Stimulated activated CD8-positive, alpha-beta memory T cell treated with anti-CD3 and anti-CD28 coated beads, Interleukin-7, amount 100 ng/mL, for 1 hour (primary cell): ENCODE data around the gene CLEC18B.
"Not testable (repeated sequence)": the region's sequence is repeated elsewhere in the genome, so short reads cannot be mapped to it uniquely, and the experiment has no call there.

ENCODE experiments used
- DNase-seq, 2 donors: peaks; one replicate each; pipeline ENCODE4 v3.0.0-alpha.2; 2020; ENCODE audit warnings: low read depth in 2 of 2

Gene CLEC18B

GRCh38 chr16:74420612-74421481, at the start of gene CLEC18B:
TSS of gene CLEC18B (minus strand) at chr16:74421478. CDS start at chr16:74421270, 208 bp downstream.
- not testable (repeated sequence) for DNase-seq

DNA sequence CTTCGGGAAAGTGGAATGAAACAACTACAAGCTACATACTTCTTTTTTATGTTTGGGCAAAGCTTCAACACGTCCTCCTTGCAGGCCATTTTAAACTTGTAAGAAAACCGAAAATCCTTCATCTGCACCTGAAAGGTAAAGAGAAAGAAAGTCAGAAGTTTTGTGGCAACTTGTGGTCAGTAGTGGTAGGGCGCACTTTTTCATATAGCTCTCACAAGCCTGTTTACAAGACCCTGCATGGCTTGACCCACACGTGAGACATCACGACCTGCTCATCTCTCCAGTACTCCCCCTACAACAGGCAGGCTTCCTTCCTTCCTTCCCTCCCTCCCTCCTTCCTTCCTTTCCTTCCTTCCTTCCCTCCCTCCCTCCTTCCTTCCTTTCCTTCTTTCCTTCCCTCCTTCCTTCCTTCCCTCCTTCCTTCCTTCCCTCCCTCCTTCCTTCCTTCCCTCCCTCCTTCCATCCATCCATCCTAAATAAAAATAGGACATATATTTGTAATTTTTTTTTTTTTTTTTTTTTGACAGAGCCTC, 48.7 kb upstream of the CLEC18B start:
- no peak for DNase-seq

GRCh38 chr16:74468807-74469525, 47.7 kb upstream of the CLEC18B start:
- no peak for DNase-seq

DNA sequence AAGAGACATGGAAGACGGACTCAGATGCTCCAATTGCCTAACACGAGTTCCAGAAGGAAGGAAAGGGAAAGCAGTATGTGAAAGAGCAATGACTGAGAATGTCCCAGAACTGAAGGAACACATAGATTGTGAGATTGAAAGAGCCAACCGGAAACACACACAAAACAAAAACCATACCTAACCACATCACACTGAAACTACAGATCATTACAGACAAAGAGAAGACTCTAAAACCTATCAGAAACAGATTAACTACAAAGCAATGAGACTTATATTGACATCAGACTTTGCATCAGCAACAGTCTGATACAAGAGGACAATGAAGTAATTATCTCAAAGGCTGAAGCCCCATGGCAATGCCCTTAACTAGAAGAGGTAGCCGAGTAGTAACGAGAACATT, 45.6 kb upstream of the CLEC18B start:
- DNase-seq: no peak

GRCh38 chr16:74465851-74466685, 44.8 kb upstream of the CLEC18B start:
- no peak for DNase-seq

DNA sequence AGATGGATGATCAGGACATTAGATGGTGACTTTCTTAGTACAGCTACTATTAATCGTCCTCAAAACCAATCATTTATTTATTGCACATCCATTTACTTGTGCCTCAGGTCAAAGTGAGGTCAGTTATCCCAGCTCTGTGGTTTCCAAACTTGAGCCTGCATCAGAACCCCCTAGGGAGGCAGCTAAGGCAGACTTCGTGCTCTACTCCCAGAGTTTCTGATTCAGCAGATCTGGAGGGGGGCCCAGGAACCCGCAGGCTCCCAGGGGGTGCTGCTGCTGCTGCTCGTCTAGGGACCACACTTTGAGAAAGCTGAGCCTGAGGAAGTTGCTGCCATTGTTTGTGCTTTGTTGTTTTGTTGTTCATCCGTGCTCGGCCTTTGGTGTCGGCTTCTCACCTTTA, 44.0 kb upstream of the CLEC18B start:
- no peak for DNase-seq

DNA sequence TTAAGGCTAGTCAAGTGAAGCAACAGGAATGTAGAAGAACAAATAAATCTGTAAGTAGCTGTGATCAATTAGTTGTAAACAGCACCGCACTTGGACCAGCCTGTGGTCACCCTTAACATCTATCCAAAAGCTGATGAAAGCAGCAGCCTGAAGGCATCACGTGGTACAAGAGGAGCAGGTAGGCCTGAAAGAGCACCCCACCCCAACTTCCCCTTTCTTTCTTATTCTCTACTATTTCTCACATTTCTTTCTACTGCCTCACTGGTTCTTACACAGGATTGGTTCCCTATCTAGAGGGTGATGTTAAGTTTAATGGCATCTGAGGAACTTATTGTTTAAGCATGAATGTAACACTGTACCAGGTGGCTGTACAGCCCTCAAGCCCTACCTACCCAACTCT, 42.6 kb upstream of the CLEC18B start:
- no peak for DNase-seq

- DNase-seq: no peak
Measured at GRCh38 chr16:74462361-74462760, 41.1 kb upstream of the CLEC18B start.

DNA sequence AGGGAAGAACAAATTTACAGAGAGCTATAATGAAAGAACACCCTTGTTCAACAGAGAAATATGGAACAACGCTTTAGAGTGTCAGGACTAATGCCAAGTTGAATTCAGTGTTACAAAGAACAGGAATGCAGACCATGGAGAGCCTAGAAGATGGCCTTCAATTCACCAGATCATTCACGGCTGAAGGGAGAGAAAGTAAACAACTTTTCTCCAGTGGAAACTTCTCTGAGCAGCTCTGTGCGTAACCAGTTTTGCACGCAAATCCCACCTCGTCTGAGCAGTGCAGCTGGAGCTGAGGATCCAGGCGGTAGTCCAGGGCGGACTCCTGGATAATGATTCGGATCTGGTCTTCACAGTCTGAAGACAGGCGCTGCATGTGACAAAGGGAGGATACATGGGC, 40.5 kb upstream of the CLEC18B start:
- no peak for DNase-seq

GRCh38 chr16:74460542-74460941, 39.3 kb upstream of the CLEC18B start:
- DNase-seq: no peak

GRCh38 chr16:74456290-74456625, 35.0 kb upstream of the CLEC18B start:
- DNase-seq: no peak

GRCh38 chr16:74455619-74456289, 34.5 kb upstream of the CLEC18B start:
- DNase-seq: no peak

- DNase-seq: no peak
Measured at GRCh38 chr16:74455213-74455612, 33.9 kb upstream of the CLEC18B start.

DNA sequence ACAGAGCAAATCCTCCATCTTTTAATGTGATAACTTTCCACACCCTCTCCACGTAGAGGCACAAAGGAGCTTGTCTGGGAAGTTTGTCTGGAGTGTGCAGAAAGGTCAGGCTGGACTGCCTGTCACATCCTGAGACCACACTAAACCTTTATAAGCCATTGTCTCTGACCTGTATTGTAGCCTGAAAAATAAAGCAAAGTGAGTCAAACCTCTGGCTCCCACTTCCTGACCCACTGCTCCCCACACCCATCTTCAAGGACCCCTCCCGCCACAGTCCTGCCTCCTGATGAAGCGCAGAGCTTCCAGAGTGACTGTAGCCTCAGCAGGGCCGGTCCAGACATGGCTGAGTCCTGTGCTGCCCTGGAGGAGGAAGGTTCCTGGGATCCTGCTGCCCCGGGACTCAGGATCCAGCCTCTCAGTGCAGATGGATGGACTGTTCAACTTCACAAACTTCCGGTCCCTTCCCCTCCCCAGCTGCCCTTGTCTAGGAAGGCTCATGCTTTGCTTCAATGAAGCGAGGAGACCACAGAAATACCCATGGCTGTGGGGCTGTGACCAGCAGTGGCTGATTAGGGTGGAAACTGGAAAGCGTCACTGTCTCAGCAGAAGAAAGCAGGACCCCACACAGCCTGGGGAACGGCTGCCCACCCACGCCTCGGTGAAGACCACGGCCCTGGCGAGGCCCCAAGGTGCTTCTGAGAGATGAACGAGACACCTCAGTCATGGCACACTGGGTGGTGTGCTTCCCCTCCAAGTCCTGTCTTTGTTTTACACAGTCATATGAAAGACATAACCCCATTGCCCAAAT, 30.9 kb upstream of the CLEC18B start:
- no peak for DNase-seq

GRCh38 chr16:74450967-74451760, 29.9 kb upstream of the CLEC18B start:
- no peak for DNase-seq

- DNase-seq: no peak
Measured at GRCh38 chr16:74450236-74450635, 29.0 kb upstream of the CLEC18B start.

DNA sequence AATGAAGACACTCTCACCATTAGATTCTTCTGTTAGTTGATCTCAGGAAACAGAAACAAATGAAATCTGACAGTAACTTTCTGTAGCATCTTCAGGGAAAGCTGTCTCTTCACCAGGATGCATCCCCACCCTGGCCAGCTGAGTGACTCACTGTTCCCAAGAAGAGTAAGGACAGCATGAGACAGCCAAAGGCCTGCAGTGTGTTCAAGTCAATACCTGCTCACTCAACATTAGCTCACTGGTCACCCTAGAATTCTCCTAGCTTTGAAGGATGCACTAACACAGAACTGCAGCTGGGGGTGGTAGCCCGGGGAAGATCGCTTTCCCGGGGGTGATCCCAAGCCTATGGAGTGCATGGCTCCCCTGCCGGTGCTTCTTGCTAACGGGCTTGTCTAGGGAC, 28.2 kb upstream of the CLEC18B start:
- DNase-seq: no peak

GRCh38 chr16:74448990-74449389, 27.7 kb upstream of the CLEC18B start:
- DNase-seq: no peak

DNA sequence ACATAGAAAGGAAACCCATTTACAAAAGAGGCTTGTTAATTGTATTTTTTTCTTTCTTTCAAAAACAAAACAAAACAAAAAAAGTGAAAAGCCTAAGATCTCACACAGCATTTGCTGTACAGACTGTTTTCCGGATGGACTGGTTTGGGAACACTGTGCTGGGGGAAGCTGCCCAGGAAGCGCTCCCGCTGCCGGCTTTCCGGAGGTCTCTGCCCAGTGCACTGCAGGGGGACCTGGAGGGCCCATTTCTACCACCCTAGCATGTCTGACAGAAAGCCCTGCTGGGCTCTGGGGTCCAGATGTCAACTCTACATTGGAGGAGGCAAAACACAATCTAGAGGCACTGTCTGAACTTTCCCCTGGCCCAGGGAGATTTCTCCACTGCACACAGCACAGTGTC, 26.3 kb upstream of the CLEC18B start:
- DNase-seq: no peak

GRCh38 chr16:74446866-74447265, 25.6 kb upstream of the CLEC18B start:
- DNase-seq: no peak
